GM23248 (cell line): ENCODE results near the gene MINDY4. TPM values are rescaled to one million over a fixed set of nuclear protein-coding genes. Genes with fewer than 3 reads are reported as not detected.

Source experiments
- DNase-seq: peaks from one replicate; pipeline ENCODE4 v3.0.0-alpha.2; 2015
- H2AFZ ChIP-seq: fragments of 200-600 bp; sonication (generic); 2 replicates; pipeline ENCODE4 v1.6.1; 2016; ENCODE audit warnings: antibody characterized with exemption
- H3F3A ChIP-seq: fragments of 200-600 bp; sonication (generic); 2 replicates; pipeline ENCODE4 v1.6.1; 2016; ENCODE audit warnings: mild to moderate bottlenecking, antibody characterized with exemption, mixed run types; ENCODE audit not compliant: insufficient read depth
- H3K27ac ChIP-seq: fragments of 200-600 bp; sonication (generic); 2 replicates; pipeline ENCODE4 v1.5.1; 2016; ENCODE audit warnings: mild to moderate bottlenecking
- H3K27me3 ChIP-seq: fragments of 200-600 bp; sonication (generic); replicated peaks from 2 replicates; pipeline ENCODE4 v1.6.1; 2016; ENCODE audit warnings: mild to moderate bottlenecking; ENCODE audit not compliant: insufficient read depth
- H3K36me3 ChIP-seq: fragments of 200-600 bp; sonication (generic); 2 replicates; pipeline ENCODE4 v1.6.1; 2016; ENCODE audit warnings: low read depth, mild to moderate bottlenecking
- H3K4me1 ChIP-seq: fragments of 200-600 bp; sonication (generic); 2 replicates; pipeline ENCODE4 v1.6.1; 2016; ENCODE audit warnings: mild to moderate bottlenecking; ENCODE audit not compliant: insufficient read depth
- H3K4me2 ChIP-seq: fragments of 200-600 bp; sonication (generic); one replicate; pipeline ENCODE4 v1.6.1; 2016; ENCODE audit warnings: mild to moderate bottlenecking; ENCODE audit not compliant: unreplicated experiment
- H3K4me3 ChIP-seq: fragments of 200-600 bp; sonication (generic); 2 replicates; pipeline ENCODE4 v1.5.1; 2016; ENCODE audit warnings: mild to moderate bottlenecking
- H3K79me2 ChIP-seq: fragments of 200-600 bp; sonication (generic); 2 replicates; pipeline ENCODE4 v1.6.1; 2016; ENCODE audit warnings: mild to moderate bottlenecking; ENCODE audit not compliant: insufficient read depth
- H3K9ac ChIP-seq: fragments of 200-600 bp; sonication (generic); 2 replicates; pipeline ENCODE4 v1.6.1; 2016; ENCODE audit warnings: mild to moderate bottlenecking
- H3K9me2 ChIP-seq: fragments of 200-600 bp; sonication (generic); 2 replicates; pipeline ENCODE4 v1.6.1; 2016; ENCODE audit warnings: mixed run types, mild to moderate bottlenecking, moderate library complexity; ENCODE audit not compliant: insufficient read depth
- H3K9me3 ChIP-seq: fragments of 200-600 bp; sonication (generic); one replicate; pipeline ENCODE4 v1.6.1; 2017; ENCODE audit warnings: low read depth
- H4K20me1 ChIP-seq: fragments of 200-600 bp; sonication (generic); 2 replicates; pipeline ENCODE4 v1.6.0; 2016; ENCODE audit not compliant: insufficient read depth
- EZH2 ChIP-seq: fragments of 200-600 bp; sonication (generic); IDR thresholded peaks from 2 replicates; pipeline ENCODE4 v1.6.1; 2018; ENCODE audit warnings: antibody characterized with exemption, mild to moderate bottlenecking; ENCODE audit not compliant: insufficient read depth, poor library complexity, severe bottlenecking
- EZH2phosphoT487 ChIP-seq: fragments of 200-600 bp; sonication (generic); IDR thresholded peaks from 2 replicates; pipeline ENCODE4 v1.6.1; 2018; ENCODE audit warnings: antibody characterized with exemption, moderate library complexity, mild to moderate bottlenecking, low read depth; ENCODE audit not compliant: insufficient read depth
- WGBS, 2 experiments: methylation state at CpG; one replicate each; pipeline ENCODE4 v1.1.6; 2015 to 2017; ENCODE audit warnings: low lambda C conversion rate in 2 of 2, low coverage in 1 of 2; ENCODE audit errors: missing lambda C conversion rate in 2 of 2; 5-methylcytosine and 5-hydroxymethylcytosine counted together
- in situ Hi-C: fragments of 300-500 bp; cut with MboI; formaldehyde crosslinking; loops from 2 replicates; pipeline ENCODE4 v1.15.0; 2020
- polyA plus RNA-seq: library from polyadenylated mRNA; unstranded; fragments of >200 nt; fragmentation: Nextera tagmentation; extraction: Ambion mirVana; gene quantifications from 2 replicates; pipeline ENCODE4 v1.2.1, GENCODE V29; 2016
- total RNA-seq: library from RNA; depleted of rRNA; stranded (reverse); fragments of >200 nt; shearing (Covaris generic); gene quantifications from 2 replicates; pipeline ENCODE4 v1.2.3, GENCODE V29; 2014

The MINDY4 gene
- total and polyA plus RNA-seq, 2 experiments from 2014 or later = 2.5 to 3.5 TPM

DNA sequence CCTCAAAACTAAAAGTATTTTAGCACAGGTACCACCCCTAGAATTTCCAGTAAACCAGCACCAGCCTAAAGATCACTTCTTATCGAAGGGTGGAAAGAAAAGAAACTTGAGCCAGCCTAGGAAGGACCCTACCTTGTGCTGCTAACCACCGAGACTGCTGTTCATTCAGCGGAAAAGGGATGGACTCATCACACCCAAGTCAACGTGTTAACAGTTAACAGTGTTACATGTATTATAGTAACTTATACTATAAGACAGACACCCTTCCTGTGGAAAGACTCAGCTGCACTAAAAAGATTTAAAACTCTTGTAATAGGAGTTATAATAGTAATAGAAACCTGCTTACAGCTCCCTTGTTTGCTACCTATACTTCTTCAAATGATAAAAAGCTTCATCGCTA lies 39.8 kb downstream of the MINDY4 start:
- WGBS, 2 experiments = 93 to 96% methylated on average over 5 of the region's 5 CpGs
- no peak overlapping the region for H3K9ac ChIP-seq
- in situ Hi-C loops = no loop called here

DNA sequence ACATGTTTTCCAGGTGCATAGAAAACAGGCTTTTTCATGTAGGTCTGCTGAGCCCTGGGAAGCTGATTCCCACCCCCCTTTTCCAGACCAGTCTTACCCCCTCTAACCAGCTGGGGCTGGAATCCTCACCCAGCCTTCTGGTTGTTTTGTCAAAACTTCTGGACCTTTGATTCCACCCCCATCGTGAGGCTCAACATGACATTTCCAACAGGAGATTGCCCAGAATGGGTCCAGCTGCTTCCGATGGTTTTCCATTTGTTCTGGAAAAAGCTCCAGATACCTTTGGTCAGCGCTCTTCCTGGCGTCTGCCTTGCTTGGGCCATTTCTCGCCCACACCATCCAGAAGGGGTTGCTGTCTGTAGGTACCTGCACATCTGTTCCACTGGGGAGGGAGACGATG lies 41.5 kb downstream of the MINDY4 start:
- H3K4me3 ChIP-seq = no peak overlapping the region
- H3K79me2 ChIP-seq = no peaks in the 10 kb centered on the region
- no peaks in the 10 kb centered on the region for H3K27me3 ChIP-seq
- no peak overlapping the region for H3K9ac ChIP-seq
- WGBS, 2 experiments = 97 to 100% methylated on average over 6 of the region's 6 CpGs
- no peaks in the 10 kb centered on the region for H3K36me3 ChIP-seq
- no peak for DNase-seq
- no peak overlapping the region for H2AFZ ChIP-seq
- no peak for TF ChIP-seq EZH2phosphoT487
- no peak for TF ChIP-seq EZH2
- no peak overlapping the region for H3K4me2 ChIP-seq
- no peaks in the 10 kb centered on the region for H3K9me2 ChIP-seq
- peaks cover 26% of the 10 kb centered on the region for H3K4me1 ChIP-seq
- H3K9me3 ChIP-seq = no peaks in the 10 kb centered on the region
- 0 out of 2 replicates have a peak, but pooled peaks cover 4% of the 10 kb centered on the region for H3F3A ChIP-seq
- no peaks in the 10 kb centered on the region for H4K20me1 ChIP-seq
- H3K27ac ChIP-seq = no peak overlapping the region
- in situ Hi-C loops = no loop called here

More for the DNA sequence above, 39.8 kb downstream of the MINDY4 start:
- Histone ChIP-seq H3K27me3 (no peaks in the 10 kb centered on the region; the same call in 1 of the 2 replicates), H3K9me2 (no peaks in the 10 kb centered on the region), H3F3A (no peaks in the 10 kb centered on the region), H4K20me1 (no peaks in the 10 kb centered on the region), H3K4me1 (peaks cover 11% of the 10 kb centered on the region), H3K36me3 (no peaks in the 10 kb centered on the region), H2AFZ (no peak overlapping the region), H3K79me2 (no peaks in the 10 kb centered on the region), H3K4me3 (no peak overlapping the region), H3K9me3 (no peaks in the 10 kb centered on the region), H3K27ac (no peak overlapping the region), H3K4me2 (no peak overlapping the region)
- TF ChIP-seq EZH2 = no peak
- no peak for TF ChIP-seq EZH2phosphoT487
- DNase-seq = no peak

DNA sequence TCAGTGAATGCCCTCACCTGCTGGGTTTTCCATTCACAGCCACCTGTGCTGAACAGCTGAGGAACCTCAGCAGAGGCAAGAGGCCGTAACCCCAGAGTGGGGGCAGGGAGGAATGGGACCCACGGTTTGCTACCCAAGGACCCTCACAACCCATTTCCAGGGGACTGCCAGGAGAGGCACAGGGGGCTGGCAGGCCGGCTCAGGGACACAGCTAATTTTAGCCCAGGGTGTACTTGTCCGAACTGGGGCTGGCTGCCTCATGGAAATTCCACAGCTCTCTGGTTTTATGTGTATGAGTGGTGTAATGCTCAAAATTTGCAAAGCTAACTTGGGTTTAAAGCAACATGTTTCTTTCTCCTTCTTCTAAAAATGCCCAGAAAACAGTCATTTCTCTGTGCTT lies 42.2 kb downstream of the MINDY4 start:
- Histone ChIP-seq H3K36me3 (no peaks in the 10 kb centered on the region), H3K4me1 (peaks cover 26% of the 10 kb centered on the region), H3K27me3 (no peaks in the 10 kb centered on the region), H3K9me3 (no peaks in the 10 kb centered on the region), H3K9me2 (no peaks in the 10 kb centered on the region), H3K79me2 (no peaks in the 10 kb centered on the region), H3K9ac (no peak overlapping the region), H3F3A (0 out of 2 replicates have a peak, but pooled peaks cover 4% of the 10 kb centered on the region), H4K20me1 (no peaks in the 10 kb centered on the region), H3K4me2 (no peak overlapping the region), H2AFZ (no peak overlapping the region), H3K4me3 (no peak overlapping the region), H3K27ac (no peak overlapping the region)
- no peak for TF ChIP-seq EZH2phosphoT487
- TF ChIP-seq EZH2 = no peak
- in situ Hi-C loops = no loop called here
- WGBS, 2 experiments = 60 to 65% methylated on average over 4 of the region's 4 CpGs
- no peak for DNase-seq

DNA sequence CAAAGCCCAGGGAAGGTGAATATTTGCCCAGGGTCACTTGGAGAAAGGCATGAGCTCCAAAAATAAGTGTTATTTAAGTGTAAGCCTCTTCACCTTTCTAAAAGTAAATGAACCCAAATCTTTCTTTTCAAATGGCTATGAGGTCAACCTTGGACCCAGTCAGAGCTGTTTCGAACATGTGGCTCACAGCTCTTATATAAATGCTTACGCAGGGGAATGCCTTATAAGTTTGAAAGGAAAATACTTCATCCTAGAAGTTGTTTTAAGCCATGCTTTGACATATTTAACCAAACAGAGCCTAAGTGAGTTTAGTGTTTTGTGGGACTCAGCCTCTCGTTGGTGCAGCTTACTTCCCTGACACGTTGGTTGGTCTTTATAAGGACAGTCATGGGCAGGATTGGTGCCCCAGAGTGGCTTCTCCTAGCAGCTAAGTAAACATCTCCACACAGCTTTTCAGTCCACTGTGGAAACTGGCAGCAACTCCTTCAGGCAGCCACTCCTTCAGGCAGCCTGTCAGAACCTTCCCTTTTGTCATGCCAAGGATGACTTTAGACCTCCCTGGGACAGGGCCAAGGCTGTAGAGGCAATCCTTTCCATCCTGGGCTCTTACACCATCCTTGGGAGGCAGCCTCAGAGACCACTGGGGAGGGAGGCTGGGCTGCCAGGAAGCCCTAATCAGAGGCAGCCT lies 43.6 kb downstream of the MINDY4 start:
- Histone ChIP-seq H3K9ac (no peak overlapping the region), H3F3A (0 out of 2 replicates have a peak, but pooled peaks cover 4% of the 10 kb centered on the region), H2AFZ (no peak overlapping the region), H4K20me1 (no peaks in the 10 kb centered on the region), H3K9me3 (no peaks in the 10 kb centered on the region), H3K36me3 (no peaks in the 10 kb centered on the region), H3K4me3 (no peak overlapping the region), H3K27ac (no peak overlapping the region), H3K4me1 (peaks cover 26% of the 10 kb centered on the region), H3K4me2 (no peak overlapping the region), H3K27me3 (no peaks in the 10 kb centered on the region), H3K9me2 (no peaks in the 10 kb centered on the region), H3K79me2 (no peaks in the 10 kb centered on the region)
- 62 to 64% methylated on average over 4 of the region's 4 CpGs for whole genome bisulfite sequencing, 2 experiments
- peak; percentile 58 for DNase-seq
- TF ChIP-seq EZH2phosphoT487 (no peak), EZH2 (no peak)
- in situ Hi-C loops = no loop called here
